Cardiac muscle cell (in vitro differentiated cells and primary cell): ENCODE data around the gene TYW5. TPM values are rescaled to one million over a fixed set of nuclear protein-coding genes. Genes with fewer than 3 reads are reported as not detected.
A peak's percentile ranks its signal among the peaks of the same experiment; 100 is the strongest.

ENCODE experiments used
- DNase-seq, 2 donors: peaks; one replicate each; pipeline versions ENCODE4 v3.0.0 to v3.0.0-alpha.2; 2010 to 2017; ENCODE audit warnings: low read depth in 1 of 2, low spot score in 1 of 2
- H3K27ac ChIP-seq: fragments of 200-600 bp; sonication (generic); 2 replicates; pipeline ENCODE4 v1.5.1; 2016
- H3K27me3 ChIP-seq: fragments of 200-600 bp; sonication (generic); 2 replicates; pipeline ENCODE4 v1.6.0; 2016; ENCODE audit warnings: control low read depth
- H3K36me3 ChIP-seq: fragments of 200-600 bp; sonication (generic); 2 replicates; pipeline ENCODE4 v1.5.1; 2016; ENCODE audit warnings: control low read depth
- H3K4me1 ChIP-seq: fragments of 200-600 bp; sonication (generic); 2 replicates; pipeline ENCODE4 v1.8.1; 2017; ENCODE audit warnings: low read depth, mild to moderate bottlenecking, mixed run types
- H3K4me3 ChIP-seq: fragments of 200-600 bp; sonication (generic); 2 replicates; pipeline ENCODE4 v1.5.1; 2016; ENCODE audit warnings: mild to moderate bottlenecking
- H3K9me3 ChIP-seq: fragments of 200-600 bp; sonication (generic); 2 replicates; pipeline ENCODE4 v1.5.1; 2017; ENCODE audit warnings: low read depth, mild to moderate bottlenecking, control low read depth
- CTCF ChIP-seq: IDR thresholded peaks from 2 replicates; pipeline ENCODE4 v1.5.1; 2012; ENCODE audit warnings: low read depth, mild to moderate bottlenecking, low read length
- polyA plus RNA-seq: library from polyadenylated mRNA; unstranded; fragments of >200 nt; fragmentation: Nextera tagmentation; extraction: Ambion mirVana; gene quantifications from 2 replicates; pipeline ENCODE4 v1.2.1, GENCODE V29; 2016
- total RNA-seq: library from RNA; depleted of rRNA; stranded (reverse); fragments of >200 nt; gene quantifications from 2 replicates; pipeline ENCODE4 v1.2.3, GENCODE V29; 2016

Gene TYW5
- total and polyA plus RNA-seq, 2 experiments from 2014 or later, result 6.4 to 8.8 TPM

DNA sequence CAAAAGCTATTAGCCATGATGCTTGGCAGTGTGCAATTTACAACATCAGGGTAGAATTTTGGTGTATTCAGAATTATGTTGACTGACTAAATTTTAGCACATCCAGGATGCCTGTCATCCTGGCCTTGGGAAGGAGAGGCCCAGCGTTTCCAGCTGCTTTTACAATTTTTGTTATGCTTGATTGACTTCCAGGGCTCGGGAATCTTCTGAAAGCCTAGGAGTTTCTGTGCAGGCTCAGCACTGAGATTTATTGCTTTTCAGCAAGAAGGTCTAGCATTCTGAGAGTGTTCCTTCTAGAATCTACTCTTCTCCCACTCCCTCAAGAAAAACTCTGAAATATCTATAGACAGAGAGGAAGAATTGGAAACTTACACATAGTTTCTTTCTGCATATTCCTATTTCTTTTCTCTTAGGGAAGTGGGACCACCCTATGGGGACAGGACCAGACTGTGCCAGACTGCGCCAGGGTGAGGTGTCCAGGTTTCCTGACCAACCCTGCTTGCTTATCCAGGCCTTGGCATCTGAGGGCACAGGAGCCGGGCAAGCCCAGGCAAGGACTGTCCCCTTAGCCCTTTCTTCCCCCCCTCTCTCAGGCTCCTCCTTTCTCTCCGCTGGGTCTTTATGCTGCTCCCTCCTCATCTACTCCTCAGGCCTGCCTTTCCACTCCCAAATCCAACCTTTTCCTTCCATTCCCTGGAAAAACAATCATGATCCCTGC lies 27.0 kb upstream of the TYW5 start:
- no peak overlapping the region for H3K27ac ChIP-seq

GRCh38 chr2:199979832-199980628 lies 24.7 kb upstream of the TYW5 start:
- no peak overlapping the region for H3K4me3 ChIP-seq
- TF ChIP-seq CTCF, result peak; percentile 81
- DNase-seq, result peak; percentile 89 to 90
- H3K36me3 ChIP-seq, result no peaks in the 10 kb centered on the region
- no peaks in the 10 kb centered on the region for H3K4me1 ChIP-seq
- no peaks in the 10 kb centered on the region for H3K9me3 ChIP-seq
- H3K27me3 ChIP-seq, result no peaks in the 10 kb centered on the region
- H3K27ac ChIP-seq, result no peak overlapping the region

More for the DNA sequence above, 27.0 kb upstream of the TYW5 start:
- no peaks in the 10 kb centered on the region for H3K36me3 ChIP-seq
- no peaks in the 10 kb centered on the region for H3K4me1 ChIP-seq
- H3K4me3 ChIP-seq, result no peak overlapping the region
- no peak for DNase-seq
- H3K27me3 ChIP-seq, result no peaks in the 10 kb centered on the region
- TF ChIP-seq CTCF, result no peak
- H3K9me3 ChIP-seq, result no peaks in the 10 kb centered on the region

DNA sequence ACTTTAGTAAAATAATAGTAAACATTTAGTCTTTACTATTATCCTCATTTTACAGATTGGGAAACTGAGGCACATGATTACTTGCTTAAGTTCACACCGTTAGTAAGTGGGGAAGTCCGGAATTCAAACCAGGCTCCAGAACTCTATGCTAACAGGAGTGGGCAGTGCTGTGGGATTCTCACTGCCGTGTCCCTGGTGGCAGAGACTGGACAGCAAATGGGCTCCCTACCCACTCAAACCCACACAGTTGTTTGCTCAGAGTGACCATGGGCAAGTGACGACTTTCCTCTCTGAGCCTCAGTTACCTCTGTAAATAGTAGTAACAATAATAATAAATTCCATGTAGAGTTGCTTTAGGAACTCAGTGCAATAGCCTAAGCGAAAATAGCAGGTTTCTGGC lies 24.1 kb upstream of the TYW5 start:
- Histone ChIP-seq H3K36me3 (no peaks in the 10 kb centered on the region), H3K27me3 (no peaks in the 10 kb centered on the region), H3K27ac (no peak overlapping the region), H3K9me3 (no peaks in the 10 kb centered on the region), H3K4me1 (no peaks in the 10 kb centered on the region), H3K4me3 (no peak overlapping the region)
- DNase-seq, result no peak
- no peak for TF ChIP-seq CTCF

DNA sequence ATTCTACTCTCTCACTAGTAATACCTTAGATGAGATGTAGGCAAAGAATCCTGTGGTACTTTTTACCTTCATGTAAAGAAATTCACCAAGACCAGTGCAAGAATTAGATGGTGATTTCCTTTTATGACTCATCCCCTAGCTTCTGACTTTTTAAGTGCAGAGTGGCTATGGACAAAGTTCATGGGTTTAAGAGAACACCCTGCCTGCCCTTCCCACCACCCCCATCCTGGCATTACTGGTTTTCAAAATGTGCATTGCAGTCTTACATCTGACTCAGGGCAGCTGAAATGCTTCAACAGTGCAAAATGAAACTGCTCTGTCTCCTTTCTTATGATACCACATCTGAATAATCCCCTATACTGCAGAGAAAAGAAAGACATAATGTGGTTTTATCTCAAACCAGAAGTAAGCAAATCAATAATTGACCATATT lies 22.7 kb upstream of the TYW5 start:
- DNase-seq, result peak in 1 of 2 donors; percentile 70

More for the DNA sequence above, 22.7 kb upstream of the TYW5 start:
- TF ChIP-seq CTCF, result no peak
- Histone ChIP-seq H3K4me1 (no peaks in the 10 kb centered on the region), H3K27ac (no peak overlapping the region), H3K9me3 (no peaks in the 10 kb centered on the region), H3K4me3 (no peak overlapping the region), H3K27me3 (no peaks in the 10 kb centered on the region), H3K36me3 (no peaks in the 10 kb centered on the region)
